Skin epidermis (tissue), 12 donors: Measurements from ENCODE around the gene PLD1.
A peak's percentile ranks its signal among the peaks of the same experiment; 100 is the strongest.

Source experiments
- H3K27ac ChIP-seq, 21 experiments: fragments of 200-600 bp; sonication (generic) in 11 of 21; one replicate each; pipeline ENCODE4 v1.5.0; 2020; ENCODE audit warnings: mild to moderate bottlenecking in 3 of 21, inconsistent platforms in 2 of 21, moderate library complexity in 2 of 21
- H3K4me3 ChIP-seq, 7 experiments: fragments of 200-600 bp; sonication (generic) in 2 of 7; one replicate each; pipeline ENCODE4 v1.5.0; 2020; ENCODE audit warnings: inconsistent platforms in 2 of 7, mild to moderate bottlenecking in 2 of 7, moderate library complexity in 1 of 7

The PLD1 gene

DNA sequence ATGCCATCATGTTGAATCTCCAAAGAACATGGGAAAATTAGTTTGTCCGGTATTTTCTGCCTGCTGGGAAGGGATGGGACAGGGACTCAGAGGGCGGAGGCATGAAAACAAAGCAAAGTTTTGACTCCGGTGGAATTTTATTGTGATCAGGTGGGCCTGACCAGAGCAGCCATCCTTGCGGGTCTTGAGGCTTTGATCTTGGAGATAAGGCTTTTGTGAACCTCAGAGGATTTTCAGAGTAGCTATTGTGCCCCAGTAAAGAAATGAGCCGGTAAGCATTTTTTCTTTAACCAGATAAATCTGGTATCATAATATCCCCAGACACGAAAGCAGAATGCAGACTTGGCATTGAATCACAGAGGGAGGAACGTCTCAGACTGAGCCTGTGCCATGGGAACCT is 250.7 kb downstream of the PLD1 start:
- H3K4me3 ChIP-seq: no peak overlapping the region
- no peak overlapping the region for H3K27ac ChIP-seq

GRCh38 chr3:171558188-171558696 is 252.0 kb downstream of the PLD1 start:
- no peak overlapping the region for H3K4me3 ChIP-seq
- no peak overlapping the region for H3K27ac ChIP-seq

DNA sequence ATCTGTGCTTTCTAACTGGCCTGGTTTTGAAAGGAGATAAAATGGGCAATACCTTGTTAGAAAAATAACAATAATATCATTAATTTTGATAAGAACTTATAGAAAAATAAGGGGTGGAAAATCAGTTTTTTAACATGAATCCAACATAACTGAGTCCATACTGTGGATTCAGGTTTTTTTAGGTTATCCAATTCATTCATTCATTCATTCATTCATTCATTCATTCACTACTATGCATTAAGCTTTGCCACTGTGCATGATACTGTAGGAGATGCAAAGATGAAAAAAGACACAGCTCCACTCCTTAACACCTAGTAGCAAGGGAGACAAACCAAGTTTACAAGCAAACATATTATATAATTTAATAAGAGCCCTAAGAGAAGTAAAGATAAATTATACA is 253.1 kb downstream of the PLD1 start:
- H3K4me3 ChIP-seq: no peak overlapping the region

DNA sequence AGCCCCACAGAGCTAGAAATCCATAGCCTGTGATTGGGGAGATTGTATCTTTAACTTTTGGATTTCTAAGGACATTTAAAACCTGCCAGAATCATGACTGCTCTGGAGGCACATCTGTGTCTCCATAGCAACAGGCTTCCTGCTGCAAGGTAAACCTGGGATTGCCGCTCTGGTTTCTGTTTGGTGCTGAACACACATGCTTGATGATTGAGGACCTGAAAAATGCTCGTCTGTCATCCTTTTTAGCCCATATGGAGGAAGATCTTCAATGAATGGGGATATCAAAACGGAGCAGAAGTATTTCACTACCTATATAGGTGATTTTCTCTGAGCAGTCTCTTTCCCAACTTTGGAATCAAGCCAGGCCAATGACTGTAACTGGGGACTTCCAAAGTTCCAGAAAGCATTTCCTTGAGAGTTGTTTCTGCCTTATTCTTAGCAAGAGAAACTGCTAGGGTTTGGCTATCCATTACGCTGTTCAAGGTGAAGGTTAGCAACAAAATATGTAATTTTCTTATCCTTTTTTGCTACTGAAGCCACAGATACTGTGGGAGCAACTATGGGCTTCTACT is 253.6 kb downstream of the PLD1 start:
- no peak overlapping the region for H3K27ac ChIP-seq
- H3K4me3 ChIP-seq: no peak overlapping the region

More for the DNA sequence above, 253.1 kb downstream of the PLD1 start:
- H3K27ac ChIP-seq: no peak overlapping the region

DNA sequence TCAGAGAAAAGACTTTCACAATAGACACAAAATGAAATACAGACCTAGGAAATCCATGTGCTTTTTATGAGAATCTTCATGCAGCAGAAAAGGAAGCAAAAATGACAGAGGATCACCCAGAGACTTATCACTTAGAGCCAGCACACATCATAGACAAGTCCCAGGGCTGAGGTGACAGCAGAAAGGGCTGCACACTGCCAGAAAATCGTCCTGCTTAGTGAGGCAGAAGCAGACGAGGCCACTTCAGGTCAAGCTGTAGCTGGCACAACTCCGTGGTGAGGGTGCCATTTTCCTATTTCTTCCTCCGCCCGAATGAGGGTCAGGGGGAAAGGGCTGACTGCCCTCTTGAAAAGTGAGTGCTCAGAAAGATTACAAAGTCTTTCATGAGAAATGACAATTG is 254.1 kb downstream of the PLD1 start:
- H3K4me3 ChIP-seq: no peak overlapping the region

DNA sequence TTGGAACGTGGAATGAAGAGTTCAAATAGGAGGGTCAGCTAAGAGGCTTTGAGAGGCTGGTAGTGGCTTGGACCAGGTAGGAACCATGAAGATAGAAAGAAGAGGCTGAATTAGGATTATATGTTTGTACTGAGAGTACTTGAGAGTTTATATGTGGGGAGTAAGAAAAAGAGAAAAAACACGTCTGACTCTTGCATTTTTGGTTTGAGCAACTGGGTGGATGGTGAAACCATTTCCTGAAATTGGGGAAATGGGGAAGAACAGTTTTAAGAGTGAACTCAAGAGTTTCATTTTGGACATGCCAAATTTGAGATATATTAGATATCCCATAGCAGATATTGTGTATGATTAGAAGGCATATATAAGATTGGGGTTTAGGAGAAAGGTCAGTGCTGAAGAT is 257.2 kb downstream of the PLD1 start:
- Histone ChIP-seq H3K27ac (peak overlapping the region in 1 of 21 experiments; percentile 9), H3K4me3 (no peak overlapping the region)

More for the DNA sequence above, 254.1 kb downstream of the PLD1 start:
- H3K27ac ChIP-seq: no peak overlapping the region

- Histone ChIP-seq H3K4me3 (no peak overlapping the region), H3K27ac (peak overlapping the region in 1 of 21 experiments; percentile 9)
These were observed 257.8 kb downstream of the PLD1 start for GRCh38 chr3:171552531-171552930.

DNA sequence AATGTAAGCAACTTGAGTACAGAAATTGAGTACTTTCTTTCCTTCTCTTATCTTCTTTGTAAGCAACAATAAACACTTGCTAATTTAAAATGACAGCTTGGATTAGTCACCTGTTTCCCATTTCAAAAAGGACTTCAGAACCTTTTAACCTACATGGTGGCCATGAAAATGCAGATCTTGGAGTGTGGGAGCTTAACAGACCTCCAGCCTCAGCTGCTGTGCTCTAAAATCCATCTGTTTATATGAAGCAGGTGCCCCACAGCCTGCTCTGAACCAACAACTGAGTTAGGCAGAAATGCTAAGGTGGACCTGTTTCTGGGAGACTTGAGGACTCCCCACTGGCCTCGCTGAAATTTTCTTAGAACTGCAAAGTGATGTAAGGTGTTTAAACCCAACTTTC is 259.0 kb downstream of the PLD1 start:
- Histone ChIP-seq H3K4me3 (no peak overlapping the region), H3K27ac (no peak overlapping the region)
